IMR-90 (cell line): ENCODE results near the gene MYADML2. TPM values are rescaled to one million over a fixed set of nuclear protein-coding genes. Genes with fewer than 3 reads are reported as not detected.
A peak's percentile ranks its signal among the peaks of the same experiment; 100 is the strongest.

Experiments used
- ATAC-seq: fragments of 200-7000 bp; cut with Tn5 transposase; 2 replicates; pipeline ENCODE4 v1.9.1; 2020; ENCODE audit warnings: low read depth, mild to moderate bottlenecking, moderate library complexity
- BruUV-seq: library from RNA; stranded (reverse); fragments of 400-500 nt; replicated peaks from 2 replicates; lab custom pipeline; 2021; lab: Mats Ljungman, UMichigan
- CTCF ChIA-PET: fragments of 300-600 bp; formaldehyde crosslinking; extraction: SDS; loops from one replicate; lab custom pipeline; 2021; ENCODE audit warnings: antibody characterized with exemption; lab: Yijun Ruan, JAX
- POLR2A ChIA-PET: fragments of 300-600 bp; sonication (Branson Sonifier 250); formaldehyde crosslinking; loops from one replicate; lab custom pipeline; 2022; ENCODE audit warnings: antibody characterized with exemption; ENCODE audit not compliant: unreplicated experiment; lab: Charles Lee
- DNase-seq: peaks from one replicate; pipeline ENCODE4 v3.0.0; 2013
- H2AFZ ChIP-seq: replicated peaks from 2 replicates; pipeline ENCODE3; 2013; ENCODE audit warnings: low read length, mild to moderate bottlenecking; ENCODE audit not compliant: poor library complexity
- H2AK5ac ChIP-seq: 2 replicates; pipeline ENCODE4 v1.6.1; 2013; ENCODE audit warnings: low read depth, low read length, inconsistent platforms
- H2AK9ac ChIP-seq: replicated peaks from 2 replicates; pipeline ENCODE3; 2013; ENCODE audit warnings: mild to moderate bottlenecking, low read depth, low read length, moderate library complexity; ENCODE audit not compliant: poor library complexity
- H2BK120ac ChIP-seq: 2 replicates; pipeline ENCODE4 v1.6.1; 2013; ENCODE audit warnings: low read depth, low read length, inconsistent platforms
- H2BK15ac ChIP-seq: 3 replicates; pipeline ENCODE4 v1.6.1; 2013; ENCODE audit warnings: low read depth, low read length, inconsistent platforms
- H2BK20ac ChIP-seq: 2 replicates; pipeline ENCODE4 v1.6.1; 2013; ENCODE audit warnings: low read depth, mild to moderate bottlenecking, inconsistent platforms, low read length, moderate library complexity
- H2BK5ac ChIP-seq: 2 replicates; pipeline ENCODE4 v1.6.1; 2013; ENCODE audit warnings: mild to moderate bottlenecking, low read depth, low read length, inconsistent platforms; ENCODE audit not compliant: poor library complexity, severe bottlenecking
- H3K14ac ChIP-seq: replicated peaks from 2 replicates; pipeline ENCODE4 v1.6.1; 2013; ENCODE audit warnings: low read depth, low read length, inconsistent platforms
- H3K18ac ChIP-seq: 2 replicates; pipeline ENCODE4 v1.6.1; 2013; ENCODE audit warnings: low read depth, low read length, control low read depth
- H3K23ac ChIP-seq: 2 replicates; pipeline ENCODE4 v1.6.1; 2013; ENCODE audit warnings: low read depth, low read length, inconsistent platforms
- H3K27ac ChIP-seq: 2 replicates; pipeline ENCODE4 v1.5.1; 2013; ENCODE audit warnings: mild to moderate bottlenecking, control low read depth, low read length; ENCODE audit not compliant: insufficient read depth
- H3K27me3 ChIP-seq: 2 replicates; pipeline ENCODE4 v1.6.1; 2013; ENCODE audit warnings: low read length; ENCODE audit not compliant: control insufficient read depth, insufficient read depth
- H3K36me3 ChIP-seq: 2 replicates; pipeline ENCODE4 v1.6.1; 2013; ENCODE audit warnings: low read length, mixed read lengths; ENCODE audit not compliant: control insufficient read depth, insufficient read depth
- H3K4ac ChIP-seq: 2 replicates; pipeline ENCODE4 v1.6.1; 2013; ENCODE audit warnings: low read depth, low read length, inconsistent platforms
- H3K4me1 ChIP-seq: 2 replicates; pipeline ENCODE4 v1.6.1; 2013; ENCODE audit warnings: low read length, mixed read lengths; ENCODE audit not compliant: control insufficient read depth, insufficient read depth
- H3K4me2 ChIP-seq: 2 replicates; pipeline ENCODE4 v1.6.1; 2013; ENCODE audit warnings: low read depth, mild to moderate bottlenecking, control low read depth, low read length, moderate library complexity
- H3K4me3 ChIP-seq: 2 replicates; pipeline ENCODE4 v1.5.1; 2013; ENCODE audit warnings: low read depth, mild to moderate bottlenecking, control low read depth, low read length, moderate library complexity; ENCODE audit not compliant: insufficient read depth
- H3K56ac ChIP-seq: 2 replicates; pipeline ENCODE4 v1.6.1; 2013; ENCODE audit warnings: low read length, inconsistent platforms; ENCODE audit not compliant: insufficient read depth; ENCODE audit errors: extremely low read depth
- H3K79me1 ChIP-seq, 2 experiments: 2 replicates each; pipeline ENCODE4 v1.6.1; 2013; ENCODE audit warnings: low read length in 2 of 2, inconsistent platforms in 1 of 2, low read depth in 1 of 2
- H3K9ac ChIP-seq: 2 replicates; pipeline ENCODE4 v1.6.1; 2013; ENCODE audit warnings: low read depth, low read length, control low read depth
- H3K9me1 ChIP-seq: 2 replicates; pipeline ENCODE4 v1.6.1; 2013; ENCODE audit warnings: low read length, inconsistent platforms; ENCODE audit not compliant: insufficient read depth
- H3K9me3 ChIP-seq: 2 replicates; pipeline ENCODE4 v1.6.1; 2013; ENCODE audit warnings: low read length; ENCODE audit not compliant: control insufficient read depth, insufficient read depth
- H4K20me1 ChIP-seq: 2 replicates; pipeline ENCODE4 v1.6.1; 2013; ENCODE audit warnings: low read length, inconsistent platforms; ENCODE audit not compliant: insufficient read depth
- H4K5ac ChIP-seq: 2 replicates; pipeline ENCODE4 v1.6.1; 2013; ENCODE audit warnings: mild to moderate bottlenecking, low read depth, low read length, control low read depth
- H4K8ac ChIP-seq, 2 experiments: 2 replicates each; pipeline ENCODE4 v1.6.1; 2013; ENCODE audit warnings: low read depth in 2 of 2, low read length in 2 of 2, control low read depth in 1 of 2, inconsistent platforms in 1 of 2
- H4K91ac ChIP-seq: 2 replicates; pipeline ENCODE4 v1.6.1; 2013; ENCODE audit warnings: low read depth, low read length, inconsistent platforms; ENCODE audit not compliant: insufficient read depth
- BHLHE40 ChIP-seq: fragments of 150-350 bp; IDR thresholded peaks from 2 replicates; pipeline ENCODE4 v1.6.1; 2016; ENCODE audit warnings: mild to moderate bottlenecking, low read depth, low read length
- CEBPB ChIP-seq: IDR thresholded peaks from 2 replicates; pipeline ENCODE4 v1.6.1; 2012; ENCODE audit warnings: low read depth, low read length, improper control_type of control experiment
- CHD1 ChIP-seq: IDR thresholded peaks from 2 replicates; pipeline ENCODE4 v1.6.1; 2012; ENCODE audit warnings: low read depth, low read length, improper control_type of control experiment
- FOS ChIP-seq: fragments of 150-350 bp; IDR thresholded peaks from 2 replicates; pipeline ENCODE4 v1.6.1; 2016; ENCODE audit warnings: low read depth, low read length
- MAZ ChIP-seq: IDR thresholded peaks from 2 replicates; pipeline ENCODE4 v1.6.1; 2012; ENCODE audit warnings: low read depth, mild to moderate bottlenecking, low read length, improper control_type of control experiment, moderate library complexity, borderline replicate concordance
- MXI1 ChIP-seq: IDR thresholded peaks from 2 replicates; pipeline ENCODE4 v1.6.1; 2012; ENCODE audit warnings: low read depth, mild to moderate bottlenecking, low read length, moderate library complexity, borderline replicate concordance
- NFE2L2 ChIP-seq: fragments of 150-350 bp; IDR thresholded peaks from 2 replicates; pipeline ENCODE4 v1.6.1; 2016; ENCODE audit warnings: low read depth, mild to moderate bottlenecking, low read length
- RFX5 ChIP-seq: IDR thresholded peaks from 2 replicates; pipeline ENCODE4 v1.8.0; 2012; ENCODE audit warnings: low read depth, mild to moderate bottlenecking, low read length, moderate library complexity
- SMC3 ChIP-seq: fragments of 150-350 bp; IDR thresholded peaks from 2 replicates; pipeline ENCODE4 v1.6.1; 2016; ENCODE audit warnings: low read depth, mild to moderate bottlenecking, antibody characterized with exemption, low read length, moderate library complexity
- WGBS, 2 experiments: methylation state at CpG; one replicate each; pipeline versions ENCODE4 v1.1.5 to v1.1.7; 2013; ENCODE audit warnings: missing lambda C conversion rate in 2 of 2; ENCODE audit not compliant: insufficient read length in 1 of 2; ENCODE audit errors: extremely low coverage in 2 of 2; 5-methylcytosine and 5-hydroxymethylcytosine counted together
- dilution Hi-C: fragments of 300-500 bp; cut with HindIII; formaldehyde crosslinking; loops from one replicate; pipeline ENCODE4 v1.14.3; 2018; ENCODE audit warnings: low sequenced_read_pairs; ENCODE audit not compliant: unreplicated experiment
- in situ Hi-C: fragments of 300-500 bp; cut with MboI; formaldehyde crosslinking; loops from 3 replicates; pipeline ENCODE4 v1.14.3; 2019; ENCODE audit warnings: low sequenced_read_pairs, inconsistent platforms, mixed read lengths
- intact Hi-C: fragments of 100-400 bp; cut with micrococcal nuclease; formaldehyde crosslinking; loops from 2 replicates; pipeline ENCODE4 v1.10.0; 2022
- polyA plus RNA-seq, 3 experiments: library from polyadenylated mRNA; depleted of rRNA; stranded (reverse); fragments of >200 nt; gene quantifications; 2 replicates each; pipeline ENCODE4 v1.2.3, GENCODE V29; 2012; ENCODE audit warnings: low replicate concordance in 1 of 3
- total RNA-seq: library from RNA; depleted of rRNA; stranded (reverse); fragments of >200 nt; gene quantifications from 2 replicates; pipeline ENCODE4 v1.2.3, GENCODE V29; 2012
- TF ChIP-seq, protein P1 (sequence below): fragments of 150-350 bp; IDR thresholded peaks from 2 replicates; pipeline ENCODE4 v1.6.1; 2017; ENCODE audit warnings: mild to moderate bottlenecking, antibody characterized with exemption, low read length, low read depth
- TF ChIP-seq, protein P2 (sequence below): fragments of 150-350 bp; IDR thresholded peaks from 2 replicates; pipeline ENCODE4 v1.6.1; 2016; ENCODE audit warnings: low read depth, mild to moderate bottlenecking, low read length, moderate library complexity, borderline replicate concordance

MYADML2 gene
- total and polyA plus RNA-seq, 2 of the 4 experiments (the other 2 are of a cell fraction): not detected

- TF ChIP-seq NFE2L2: no peak; the same call in 1 of the 2 replicates
- no peak for TF ChIP-seq SMC3
Observed at GRCh38 chr17:81977211-81977808, 30.3 kb upstream of the MYADML2 start, which contains the start of gene ASPSCR1 (continued).

DNA sequence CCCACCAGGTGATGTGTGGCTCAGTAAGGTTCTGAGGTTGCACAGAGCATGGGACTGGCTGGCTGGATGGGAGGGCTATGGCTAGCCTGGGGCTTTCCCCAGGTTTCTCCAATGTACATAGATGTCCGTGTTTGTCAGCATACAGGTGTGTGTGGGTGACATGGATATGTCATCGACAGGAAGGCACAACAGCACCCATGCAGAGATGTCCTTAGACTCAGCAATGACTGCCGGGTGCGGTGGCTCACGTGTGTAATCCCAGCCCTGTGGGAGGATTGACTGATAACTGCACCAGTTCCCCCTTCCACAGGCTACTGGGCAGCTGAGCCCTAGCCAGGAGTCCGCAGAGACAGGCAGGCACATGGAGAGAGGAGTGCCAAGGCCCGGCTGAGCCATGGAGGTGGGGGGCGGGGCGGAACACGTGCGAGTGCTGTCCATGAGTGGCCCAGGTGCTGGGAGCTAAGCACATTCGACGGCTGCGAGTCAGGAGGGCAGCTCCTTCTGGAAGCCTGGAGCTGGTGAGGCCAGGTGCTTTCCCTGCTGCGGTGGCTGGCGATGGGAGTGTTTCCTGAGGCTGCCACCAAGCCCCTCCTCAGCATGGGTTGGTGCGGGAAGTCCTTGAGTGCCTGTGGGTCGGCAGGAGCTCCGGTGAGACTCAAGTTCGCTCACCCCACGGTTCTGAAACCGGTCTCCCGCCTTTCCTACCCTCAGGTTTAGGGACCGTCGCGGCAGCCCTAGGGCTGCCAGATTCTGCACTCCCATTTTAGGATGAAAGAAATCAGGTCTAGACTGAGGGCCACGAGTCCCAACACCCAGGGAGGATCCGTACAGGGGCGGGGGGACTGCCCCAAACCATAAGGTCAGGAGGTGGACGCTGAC is 29.5 kb upstream of the MYADML2 start:
- H2AK5ac ChIP-seq: peak overlapping the region; percentile 71
- H4K20me1 ChIP-seq: no peaks in the 10 kb centered on the region
- H3K4me1 ChIP-seq: peaks cover 3% of the 10 kb centered on the region
- H2BK15ac ChIP-seq: peak overlapping the region; percentile 15; the same call in 1 of the 3 replicates
- H4K5ac ChIP-seq: peak overlapping the region; percentile 90
- dilution Hi-C loops (no loop called here), in situ Hi-C loops (no loop called here), intact Hi-C loops (loop anchor here (2.0 kb wide), 1 partner anchor 40 kb away; the partner anchor contains the start of gene PYCR1)
- peak overlapping the region; percentile 59 for H3K27ac ChIP-seq
- ChIA-PET POLR2A (no interaction called here), CTCF (no interaction called here)
- H3K79me1 ChIP-seq: peaks cover 10 to 21% of the 10 kb centered on the region in 2 experiments; a peak in 3 of 4 replicates
- H3K9ac ChIP-seq: peak overlapping the region; percentile 64
- H3K27me3 ChIP-seq: no peaks in the 10 kb centered on the region; the same call in 1 of the 2 replicates
- no peak for DNase-seq
- peak overlapping the region; percentile 98 for H2AK9ac ChIP-seq
- H4K91ac ChIP-seq: peak overlapping the region; percentile 84
- TF ChIP-seq, protein P1, sequence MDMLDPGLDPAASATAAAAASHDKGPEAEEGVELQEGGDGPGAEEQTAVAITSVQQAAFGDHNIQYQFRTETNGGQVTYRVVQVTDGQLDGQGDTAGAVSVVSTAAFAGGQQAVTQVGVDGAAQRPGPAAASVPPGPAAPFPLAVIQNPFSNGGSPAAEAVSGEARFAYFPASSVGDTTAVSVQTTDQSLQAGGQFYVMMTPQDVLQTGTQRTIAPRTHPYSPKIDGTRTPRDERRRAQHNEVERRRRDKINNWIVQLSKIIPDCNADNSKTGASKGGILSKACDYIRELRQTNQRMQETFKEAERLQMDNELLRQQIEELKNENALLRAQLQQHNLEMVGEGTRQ: no peak
- TF ChIP-seq CHD1 (no peak), RFX5 (no peak), CEBPB (no peak), MAZ (no peak), SMC3 (no peak), NFE2L2 (no peak), BHLHE40 (no peak), FOS (no peak), MXI1 (no peak)
- TF ChIP-seq, protein P2, sequence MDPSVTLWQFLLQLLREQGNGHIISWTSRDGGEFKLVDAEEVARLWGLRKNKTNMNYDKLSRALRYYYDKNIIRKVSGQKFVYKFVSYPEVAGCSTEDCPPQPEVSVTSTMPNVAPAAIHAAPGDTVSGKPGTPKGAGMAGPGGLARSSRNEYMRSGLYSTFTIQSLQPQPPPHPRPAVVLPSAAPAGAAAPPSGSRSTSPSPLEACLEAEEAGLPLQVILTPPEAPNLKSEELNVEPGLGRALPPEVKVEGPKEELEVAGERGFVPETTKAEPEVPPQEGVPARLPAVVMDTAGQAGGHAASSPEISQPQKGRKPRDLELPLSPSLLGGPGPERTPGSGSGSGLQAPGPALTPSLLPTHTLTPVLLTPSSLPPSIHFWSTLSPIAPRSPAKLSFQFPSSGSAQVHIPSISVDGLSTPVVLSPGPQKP: no peak
- peak overlapping the region; percentile 7; the same call in 1 of the 2 replicates for H3K18ac ChIP-seq
- no peak overlapping the region for H2BK20ac ChIP-seq
- peak overlapping the region; percentile 92 for H2AFZ ChIP-seq
- no peak overlapping the region for H3K56ac ChIP-seq
- peaks cover 3% of the 10 kb centered on the region for H3K9me3 ChIP-seq
- BruUV-seq: no TSS peak
- ATAC-seq: no peak
- peak overlapping the region; percentile 79 for H3K4me3 ChIP-seq
- peaks cover 13% of the 10 kb centered on the region for H3K9me1 ChIP-seq
- H4K8ac ChIP-seq: peak overlapping the region; percentile 73 to 97
- peak overlapping the region; percentile 8; the same call in 1 of the 2 replicates for H2BK120ac ChIP-seq
- peak overlapping the region; percentile 100 for H3K14ac ChIP-seq
- peak overlapping the region; percentile 94 for H3K4me2 ChIP-seq
- WGBS, 2 experiments: 24% methylated on average over 14 of the region's 30 CpGs; no CpG with 5 or more reads in 1 of the 2 experiments
- H3K4ac ChIP-seq: peak overlapping the region; percentile 82
- peak overlapping the region; percentile 69 for H2BK5ac ChIP-seq
- peak overlapping the region; percentile 90 for H3K23ac ChIP-seq
- H3K36me3 ChIP-seq: peaks cover 3% of the 10 kb centered on the region; the same call in 1 of the 2 replicates
